Gastroesophageal sphincter (tissue), 4 donors: ENCODE measurements around the gene CDC42BPA. TPM values are rescaled to one million over a fixed set of nuclear protein-coding genes. Genes with fewer than 3 reads are reported as not detected.

Source experiments
- ATAC-seq: fragments of 150-250 bp; one replicate; pipeline ENCODE4 v1.9.1; 2016; ENCODE audit warnings: mild to moderate bottlenecking, moderate library complexity
- H3K27ac ChIP-seq, 4 donors: fragments of 200-600 bp; sonication (generic) in 3 of 4; 1 replicate in 3 of 4; 2 replicates in 1 of 4; pipeline ENCODE4 v1.5.1; 2016 to 2019
- H3K27me3 ChIP-seq: fragments of 200-600 bp; sonication (generic); one replicate; pipeline ENCODE4 v1.5.1; 2019
- H3K36me3 ChIP-seq, 2 donors: fragments of 200-600 bp; sonication (generic); one replicate each; pipeline ENCODE4 v1.5.1; 2019; ENCODE audit warnings: control low read depth in 1 of 2
- H3K4me1 ChIP-seq, 3 donors: fragments of 200-600 bp; sonication (generic); 1 replicate in 2 of 3; 2 replicates in 1 of 3; pipeline ENCODE4 v1.5.1; 2016 to 2019; ENCODE audit warnings: control low read depth in 2 of 3
- H3K4me3 ChIP-seq, 2 donors: fragments of 200-600 bp; sonication (generic); one replicate each; pipeline ENCODE4 v1.5.1; 2019; ENCODE audit warnings: mild to moderate bottlenecking in 1 of 2, moderate library complexity in 1 of 2
- H3K9me3 ChIP-seq, 3 donors: fragments of 200-600 bp; sonication (generic); one replicate each; pipeline ENCODE4 v1.5.1; 2017 to 2019; ENCODE audit warnings: control low read depth in 2 of 3
- EP300 ChIP-seq: sonication (generic); formaldehyde crosslinking; IDR thresholded peaks from one replicate; pipeline ENCODE4 v1.6.1; 2017; ENCODE audit warnings: antibody characterized with exemption, mild to moderate bottlenecking
- POLR2A ChIP-seq, 2 donors: fragments of 450-650 bp; IDR thresholded peaks; one replicate each; pipeline ENCODE4 v1.6.1; 2017; ENCODE audit warnings: antibody characterized with exemption in 2 of 2, mild to moderate bottlenecking in 2 of 2, moderate library complexity in 1 of 2
- POLR2AphosphoS5 ChIP-seq: sonication (generic); formaldehyde crosslinking; IDR thresholded peaks from one replicate; pipeline ENCODE4 v1.6.1; 2017; ENCODE audit warnings: antibody characterized with exemption
- WGBS, 2 donors: methylation state at CpG; one replicate each; pipeline ENCODE4 v1.1.5; 2018; ENCODE audit warnings: low coverage in 1 of 2; 5-methylcytosine and 5-hydroxymethylcytosine counted together
- total RNA-seq, 4 donors: library from RNA; depleted of rRNA; stranded (reverse); fragments of >200 nt; gene quantifications; one replicate each; pipeline ENCODE4 v1.1.0, GENCODE V29; 2016
- TF ChIP-seq, protein P1 (sequence below), 4 experiments: fragments of 200-600 bp in 2 of 4; fragments of 450-650 bp in 2 of 4; sonication (generic) in 1 of 4; IDR thresholded peaks; one replicate each; pipeline ENCODE4 v1.5.1; 2017 to 2019; ENCODE audit warnings: antibody characterized with exemption in 4 of 4, mild to moderate bottlenecking in 2 of 4, moderate library complexity in 2 of 4

The CDC42BPA gene
- total RNA-seq, 4 donors from 2014 or later: 60.7 to 92.1 (median 74.1) TPM

DNA sequence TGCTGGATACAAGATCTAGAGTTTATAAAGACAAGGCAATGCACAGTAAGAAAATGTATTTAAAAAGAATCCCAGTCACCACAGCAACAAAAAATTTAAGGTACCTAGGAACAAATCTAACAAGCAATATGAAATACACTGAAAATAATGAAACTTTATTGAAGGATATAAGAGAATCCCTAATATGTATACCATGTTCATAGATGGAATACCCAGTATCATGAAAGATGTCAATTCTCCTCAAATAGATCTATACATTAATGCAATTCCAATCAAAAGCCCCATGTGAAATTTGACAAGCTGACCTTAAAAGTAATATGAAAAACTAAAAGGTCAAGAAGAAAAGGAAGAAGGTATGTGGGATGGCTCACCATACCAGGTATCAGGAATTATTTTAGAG is 269.0 kb downstream of the CDC42BPA start:
- Histone ChIP-seq H3K36me3 (peaks cover 0 to 31% of the 10 kb centered on the region in 2 donors), H3K4me3 (no peak overlapping the region), H3K27ac (no peak overlapping the region), H3K4me1 (no peaks in the 10 kb centered on the region), H3K9me3 (no peaks in the 10 kb centered on the region), H3K27me3 (no peaks in the 10 kb centered on the region)
- TF ChIP-seq EP300 (no peak), POLR2AphosphoS5 (no peak), POLR2A (IDR thresholded peaks at IDR 0.05) (no peak)
- TF ChIP-seq, protein P1, sequence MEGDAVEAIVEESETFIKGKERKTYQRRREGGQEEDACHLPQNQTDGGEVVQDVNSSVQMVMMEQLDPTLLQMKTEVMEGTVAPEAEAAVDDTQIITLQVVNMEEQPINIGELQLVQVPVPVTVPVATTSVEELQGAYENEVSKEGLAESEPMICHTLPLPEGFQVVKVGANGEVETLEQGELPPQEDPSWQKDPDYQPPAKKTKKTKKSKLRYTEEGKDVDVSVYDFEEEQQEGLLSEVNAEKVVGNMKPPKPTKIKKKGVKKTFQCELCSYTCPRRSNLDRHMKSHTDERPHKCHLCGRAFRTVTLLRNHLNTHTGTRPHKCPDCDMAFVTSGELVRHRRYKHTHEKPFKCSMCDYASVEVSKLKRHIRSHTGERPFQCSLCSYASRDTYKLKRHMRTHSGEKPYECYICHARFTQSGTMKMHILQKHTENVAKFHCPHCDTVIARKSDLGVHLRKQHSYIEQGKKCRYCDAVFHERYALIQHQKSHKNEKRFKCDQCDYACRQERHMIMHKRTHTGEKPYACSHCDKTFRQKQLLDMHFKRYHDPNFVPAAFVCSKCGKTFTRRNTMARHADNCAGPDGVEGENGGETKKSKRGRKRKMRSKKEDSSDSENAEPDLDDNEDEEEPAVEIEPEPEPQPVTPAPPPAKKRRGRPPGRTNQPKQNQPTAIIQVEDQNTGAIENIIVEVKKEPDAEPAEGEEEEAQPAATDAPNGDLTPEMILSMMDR (IDR thresholded peaks at IDR 0.05): no peak
- no peak for ATAC-seq

DNA sequence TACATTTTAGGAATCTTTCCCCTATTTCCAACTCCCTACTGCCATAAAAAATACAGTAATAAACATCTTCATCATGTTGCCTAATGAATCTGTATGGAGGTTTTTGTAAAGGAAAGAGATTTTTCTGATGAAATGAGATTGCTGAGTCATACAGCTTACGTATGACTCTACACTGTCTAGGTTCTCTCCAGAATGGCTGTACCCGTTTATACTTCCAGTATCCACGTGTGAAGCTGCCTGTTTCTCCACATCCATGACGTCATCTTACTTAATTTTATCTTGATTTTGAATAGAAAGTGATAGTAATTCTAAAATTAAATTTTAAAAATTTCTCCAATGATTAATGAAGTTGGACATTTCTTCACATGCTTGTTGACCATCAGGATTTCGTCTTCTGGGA is 274.5 kb downstream of the CDC42BPA start:
- H3K4me1 ChIP-seq: no peaks in the 10 kb centered on the region
- H3K4me3 ChIP-seq: no peak overlapping the region
- H3K9me3 ChIP-seq: no peaks in the 10 kb centered on the region
- H3K27me3 ChIP-seq: no peaks in the 10 kb centered on the region
- TF ChIP-seq POLR2A (IDR thresholded peaks at IDR 0.05) (no peak), POLR2AphosphoS5 (no peak), EP300 (no peak)
- TF ChIP-seq, protein P1 (IDR thresholded peaks at IDR 0.05): no peak
- peaks cover 4 to 33% of the 10 kb centered on the region in 2 donors for H3K36me3 ChIP-seq
- H3K27ac ChIP-seq: no peak overlapping the region
- ATAC-seq: no peak
- 86 to 92% methylated on average over 5 of the region's 5 CpGs for WGBS, 2 donors

DNA sequence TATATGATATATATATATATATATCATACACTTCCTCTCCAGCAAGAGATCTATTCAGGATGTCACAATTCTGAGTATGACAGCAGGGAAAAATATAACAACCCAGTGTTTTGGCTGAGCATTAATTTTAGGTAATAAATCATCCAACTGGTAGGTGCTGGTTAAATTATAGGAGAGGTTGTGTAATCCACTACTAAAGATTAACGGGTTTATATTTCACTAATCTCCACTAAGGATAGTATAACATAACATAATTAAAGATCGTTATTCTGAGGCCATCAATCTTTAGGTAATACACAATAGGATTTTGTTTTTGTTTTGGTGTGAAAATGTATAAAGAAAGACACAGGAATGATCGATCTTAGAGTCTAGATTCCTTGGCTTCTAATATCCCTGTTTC is 276.0 kb downstream of the CDC42BPA start:
- H3K4me1 ChIP-seq: peaks cover 0 to 3% (median 0%) of the 10 kb centered on the region in 3 donors
- no peak overlapping the region for H3K4me3 ChIP-seq
- no peaks in the 10 kb centered on the region for H3K27me3 ChIP-seq
- H3K9me3 ChIP-seq: no peaks in the 10 kb centered on the region
- TF ChIP-seq POLR2A (IDR thresholded peaks at IDR 0.05): no peak
- no peak for TF ChIP-seq EP300
- TF ChIP-seq, protein P1 (IDR thresholded peaks at IDR 0.05): no peak
- no peak for TF ChIP-seq POLR2AphosphoS5
- WGBS, 2 donors: 79 to 92% methylated on average over 3 of the region's 3 CpGs
- no peak for ATAC-seq
- peaks cover 4 to 39% of the 10 kb centered on the region in 2 donors for H3K36me3 ChIP-seq
- H3K27ac ChIP-seq: no peak overlapping the region

DNA sequence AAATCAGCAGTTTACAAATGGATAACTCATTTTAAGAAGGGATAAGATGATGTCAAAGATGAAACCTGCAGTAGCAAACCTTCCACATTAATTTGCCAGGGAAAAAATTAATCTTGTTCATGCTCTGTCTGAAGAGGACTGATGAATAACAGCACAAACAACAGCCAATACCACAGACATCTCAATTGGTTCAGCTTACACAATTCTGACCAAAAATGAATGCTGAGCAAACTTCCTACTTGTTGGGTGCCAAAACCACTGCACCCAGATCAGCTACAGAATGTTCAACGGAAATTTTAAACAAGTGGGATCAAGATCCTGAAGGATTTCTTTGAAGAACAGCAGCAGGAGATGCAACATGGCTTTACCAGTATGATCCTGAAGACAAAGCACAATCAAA is 279.9 kb downstream of the CDC42BPA start:
- peaks cover 4 to 36% of the 10 kb centered on the region in 2 donors for H3K36me3 ChIP-seq
- H3K9me3 ChIP-seq: no peaks in the 10 kb centered on the region
- 83 to 100% methylated on average over 1 of the region's 1 CpG for WGBS, 2 donors
- TF ChIP-seq EP300 (no peak), POLR2AphosphoS5 (no peak), POLR2A (IDR thresholded peaks at IDR 0.05) (no peak)
- TF ChIP-seq, protein P1 (IDR thresholded peaks at IDR 0.05): no peak
- H3K4me1 ChIP-seq: peaks cover 0 to 5% (median 0%) of the 10 kb centered on the region in 3 donors
- no peaks in the 10 kb centered on the region for H3K27me3 ChIP-seq
- no peak for ATAC-seq
- no peak overlapping the region for H3K27ac ChIP-seq
- H3K4me3 ChIP-seq: no peak overlapping the region

DNA sequence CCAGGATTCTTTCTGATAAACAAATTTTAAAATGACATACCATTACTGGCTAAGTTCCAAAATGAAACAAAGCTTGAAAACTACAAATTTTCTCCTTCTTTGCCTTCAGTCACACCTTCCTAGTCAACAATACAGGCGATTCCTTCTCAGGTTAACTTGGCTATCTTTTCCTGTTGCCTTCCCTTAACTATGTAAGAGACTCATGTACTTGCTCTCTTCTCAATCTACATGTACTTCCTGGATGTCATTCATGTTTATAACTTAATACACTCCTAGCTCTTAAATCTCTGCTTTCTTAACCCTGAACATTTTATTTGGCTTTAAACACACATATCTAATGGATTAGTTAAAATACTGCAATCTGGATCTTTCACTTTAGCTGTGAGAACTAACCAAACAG is 281.2 kb downstream of the CDC42BPA start:
- H3K4me1 ChIP-seq: peaks cover 0 to 5% (median 0%) of the 10 kb centered on the region in 3 donors
- H3K36me3 ChIP-seq: peaks cover 4 to 48% of the 10 kb centered on the region in 2 donors
- no peaks in the 10 kb centered on the region for H3K27me3 ChIP-seq
- WGBS, 2 donors: 73% methylated on average over 1 of the region's 1 CpG
- ATAC-seq: no peak
- no peak overlapping the region for H3K27ac ChIP-seq
- no peak overlapping the region for H3K4me3 ChIP-seq
- TF ChIP-seq POLR2A (IDR thresholded peaks at IDR 0.05) (no peak), POLR2AphosphoS5 (no peak), EP300 (no peak)
- TF ChIP-seq, protein P1 (IDR thresholded peaks at IDR 0.05): no peak
- H3K9me3 ChIP-seq: no peaks in the 10 kb centered on the region
